ENCODE data around the gene CHRNB2. TPM values are rescaled to one million over a fixed set of nuclear protein-coding genes. Genes with fewer than 3 reads are reported as not detected.

CHRNB2 gene
- total and polyA plus RNA-seq, 2 donors (not counting 1 experiment from before 2014, with no cell fraction given) = 0.03 TPM; not detected in 1

- peak overlapping the region; percentile 99 for H3K9ac ChIP-seq (ENCODE audit: low read length)
- ATAC-seq (ENCODE audit: low read depth) (peak; percentile 15), DNase-seq (peak; percentile 66)
- Mint-ChIP-seq H3K4me3 (peak overlapping the region; percentile 98), H3K27me3 (no peaks in the 10 kb centered on the region), H3K27ac (peak overlapping the region; percentile 96), H3K9me3 (ENCODE audit: insufficient read depth) (no peaks in the 10 kb centered on the region), H3K4me1 (peaks cover 55% of the 10 kb centered on the region)
- peak overlapping the region; percentile 86 for H3K4me2 ChIP-seq (replicated peaks; ENCODE audit: low read depth, low read length, poor library complexity, severe bottlenecking)
- TF ChIP-seq EZH2 (IDR thresholded peaks at IDR 0.05; ENCODE audit: borderline replicate concordance, insufficient read depth, low read depth, low read length, poor library complexity, severe bottlenecking) (no peak), CTCF (IDR thresholded peaks at IDR 0.05) (no peak)
- peak overlapping the region; percentile 83 to 96 (median 93) for H3K4me3 ChIP-seq (ENCODE audit: control extremely low read depth in 1 of 5, extremely low read depth in 1 of 5, insufficient read depth in 1 of 5, low read depth in 2 of 5, low read length in 4 of 5)
- CTCF ChIA-PET = interaction anchor here (0.6 to 1.5 kb wide), 6 partner anchors 21 to 1124 kb away, joined by 3 to 5 read pairs (median 4); no protein-coding TSS in a partner anchor
- H2AFZ ChIP-seq (ENCODE audit: insufficient read depth, low read depth, low read length, poor library complexity, severe bottlenecking) = peak overlapping the region; percentile 93
- H4K20me1 ChIP-seq (ENCODE audit: control insufficient read depth, insufficient read depth, low read length, poor library complexity, severe bottlenecking) = peaks cover 24% of the 10 kb centered on the region
- no peaks in the 10 kb centered on the region for H3K9me3 ChIP-seq (ENCODE audit: control extremely low read depth in 1 of 3, control insufficient read depth in 2 of 3, insufficient read depth in 1 of 3, low read length in 2 of 3)
- WGBS (ENCODE audit: insufficient coverage) = 6% methylated on average over 14 of the region's 37 CpGs
- POLR2A ChIA-PET = interaction anchor here (0.6 to 1.2 kb wide), 12 partner anchors 11 to 1290 kb away, joined by 3 to 14 read pairs (median 4); no protein-coding TSS in a partner anchor
- peak overlapping the region; percentile 86 to 97 for H3K27ac ChIP-seq (ENCODE audit: low read length in 2 of 2)
- H3K27me3 ChIP-seq (replicated peaks in 1 of 4; ENCODE audit: control extremely low read depth in 1 of 4, control insufficient read depth in 3 of 4, insufficient read depth in 4 of 4, low read length in 3 of 4) = no peaks in the 10 kb centered on the region
- H3K79me2 ChIP-seq (ENCODE audit: control insufficient read depth, insufficient read depth, low read length) = peaks cover 89% of the 10 kb centered on the region
- peaks cover 0 to 11% of the 10 kb centered on the region in 2 experiments for H3K36me3 ChIP-seq (replicated peaks in 1 of 2; ENCODE audit: control extremely low read depth in 1 of 2, control insufficient read depth in 1 of 2, extremely low read depth in 1 of 2, insufficient read depth in 2 of 2, low read length in 1 of 2)
- H3K4me1 ChIP-seq (ENCODE audit: control insufficient read depth in 2 of 2, insufficient read depth in 2 of 2, low read length in 2 of 2) = peaks cover 47 to 56% of the 10 kb centered on the region in 2 donors
- intact Hi-C loops (cut with micrococcal nuclease) = loop anchor here (1.0 to 5.0 kb wide), 6 partner anchors 19 to 454 kb away; partner anchors contain the start of genes EFNA4, PBXIP1, PMVK and UBE2Q1
Measured at GRCh38 chr1:154608397-154609270, 41.1 kb downstream of the CHRNB2 start.

Measured in B cell (primary cell).